Measurements from ENCODE around the gene LMAN1.

LMAN1 gene

DNA sequence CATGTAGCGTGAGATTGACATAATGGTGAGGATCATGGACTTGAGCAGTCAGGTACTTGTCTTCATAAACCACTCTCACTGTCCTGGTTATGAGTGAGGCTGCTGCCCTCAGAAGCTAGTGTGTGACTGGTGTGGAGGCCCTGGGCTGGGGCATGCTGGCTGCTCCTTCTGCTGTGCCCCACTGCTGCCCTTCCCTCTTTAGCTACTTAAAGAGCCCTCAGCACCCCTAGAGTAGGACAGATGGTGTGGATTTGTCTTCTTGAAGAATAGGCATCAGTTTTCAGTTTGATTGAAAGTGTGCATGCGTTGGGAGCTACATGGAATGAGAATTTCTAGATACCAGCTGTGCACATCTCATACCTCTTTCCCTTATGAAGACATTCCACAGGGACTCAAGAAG, 56.1 kb downstream of the LMAN1 start:
- CTCF ChIA-PET, result interaction anchor here (0.6 to 1.5 kb wide), 3 partner anchors 13 to 1802 kb away, joined by 3 to 8 read pairs (median 3); no protein-coding TSS in a partner anchor
- TF ChIP-seq, protein P1, sequence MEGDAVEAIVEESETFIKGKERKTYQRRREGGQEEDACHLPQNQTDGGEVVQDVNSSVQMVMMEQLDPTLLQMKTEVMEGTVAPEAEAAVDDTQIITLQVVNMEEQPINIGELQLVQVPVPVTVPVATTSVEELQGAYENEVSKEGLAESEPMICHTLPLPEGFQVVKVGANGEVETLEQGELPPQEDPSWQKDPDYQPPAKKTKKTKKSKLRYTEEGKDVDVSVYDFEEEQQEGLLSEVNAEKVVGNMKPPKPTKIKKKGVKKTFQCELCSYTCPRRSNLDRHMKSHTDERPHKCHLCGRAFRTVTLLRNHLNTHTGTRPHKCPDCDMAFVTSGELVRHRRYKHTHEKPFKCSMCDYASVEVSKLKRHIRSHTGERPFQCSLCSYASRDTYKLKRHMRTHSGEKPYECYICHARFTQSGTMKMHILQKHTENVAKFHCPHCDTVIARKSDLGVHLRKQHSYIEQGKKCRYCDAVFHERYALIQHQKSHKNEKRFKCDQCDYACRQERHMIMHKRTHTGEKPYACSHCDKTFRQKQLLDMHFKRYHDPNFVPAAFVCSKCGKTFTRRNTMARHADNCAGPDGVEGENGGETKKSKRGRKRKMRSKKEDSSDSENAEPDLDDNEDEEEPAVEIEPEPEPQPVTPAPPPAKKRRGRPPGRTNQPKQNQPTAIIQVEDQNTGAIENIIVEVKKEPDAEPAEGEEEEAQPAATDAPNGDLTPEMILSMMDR (conservative IDR thresholded peaks at IDR 0.05; ENCODE audit: low read depth), result no peak
- POLR2A ChIA-PET (ENCODE audit: low non-redundant PET), result no interaction called here
- no peak overlapping the region for H3K27ac ChIP-seq
- no peak for DNase-seq (ENCODE audit: low spot score)

DNA sequence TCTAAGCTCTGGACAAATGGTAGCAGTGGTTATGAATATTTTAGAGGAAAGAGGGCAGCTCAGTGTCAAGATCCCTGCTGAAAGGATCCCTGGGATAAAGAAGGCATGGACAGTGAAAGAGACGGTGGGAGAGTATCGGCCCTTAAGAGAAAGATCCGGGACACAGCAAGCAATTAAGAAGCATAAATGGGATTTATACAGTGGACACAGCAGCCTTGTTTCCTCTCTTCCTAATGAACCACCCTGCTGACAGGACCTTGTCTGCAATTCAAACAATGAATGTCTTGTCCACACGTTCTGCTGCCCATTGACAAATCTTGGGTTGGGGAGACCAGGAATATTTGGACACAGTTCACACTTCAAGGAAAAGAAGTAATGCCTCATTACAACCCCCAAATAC, 57.1 kb downstream of the LMAN1 start:
- ChIA-PET CTCF (no interaction called here), POLR2A (ENCODE audit: low non-redundant PET) (no interaction called here)
- TF ChIP-seq, protein P1 (conservative IDR thresholded peaks at IDR 0.05; ENCODE audit: low read depth), result no peak
- DNase-seq (ENCODE audit: low spot score), result no peak
- H3K27ac ChIP-seq, result no peak overlapping the region

DNA sequence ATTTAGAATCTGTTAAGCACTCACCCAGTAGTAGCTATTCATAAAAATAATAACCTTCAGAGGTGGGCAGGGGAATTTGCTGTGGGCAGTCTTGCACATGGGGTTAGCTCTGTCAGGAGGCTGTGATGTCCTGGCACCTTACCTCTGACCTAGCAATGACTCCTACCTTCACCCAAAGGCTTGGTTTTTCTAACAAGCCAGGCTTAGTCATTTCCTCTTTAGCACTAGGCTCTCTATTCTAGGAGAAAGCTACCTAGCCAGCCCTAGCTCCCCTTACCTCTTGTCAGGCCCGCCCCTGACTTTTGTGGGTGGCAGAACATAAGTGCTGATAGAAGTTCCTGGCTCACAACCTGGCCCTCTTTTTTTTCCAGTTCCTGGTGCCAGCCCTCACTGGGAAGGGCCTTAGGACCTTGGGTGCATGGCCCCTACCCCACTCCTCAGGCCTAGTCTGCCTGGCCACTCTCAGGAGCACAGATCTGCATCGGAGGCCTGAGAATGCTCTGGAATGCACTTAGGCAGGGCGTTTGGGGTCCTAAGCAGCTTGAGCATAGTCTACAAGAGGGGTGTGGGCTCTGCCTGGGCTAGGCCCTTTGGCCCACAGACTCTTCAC, 58.3 kb downstream of the LMAN1 start:
- POLR2A ChIA-PET (ENCODE audit: low non-redundant PET), result no interaction called here
- CTCF ChIA-PET, result interaction anchor here (1.2 kb wide), 1 partner anchor 22 kb away, joined by 3 read pairs; no protein-coding TSS in a partner anchor
- TF ChIP-seq, protein P1 (conservative IDR thresholded peaks at IDR 0.05; ENCODE audit: low read depth), result no peak
- no peak overlapping the region for H3K27ac ChIP-seq
- DNase-seq (ENCODE audit: low spot score), result peak; percentile 36

DNA sequence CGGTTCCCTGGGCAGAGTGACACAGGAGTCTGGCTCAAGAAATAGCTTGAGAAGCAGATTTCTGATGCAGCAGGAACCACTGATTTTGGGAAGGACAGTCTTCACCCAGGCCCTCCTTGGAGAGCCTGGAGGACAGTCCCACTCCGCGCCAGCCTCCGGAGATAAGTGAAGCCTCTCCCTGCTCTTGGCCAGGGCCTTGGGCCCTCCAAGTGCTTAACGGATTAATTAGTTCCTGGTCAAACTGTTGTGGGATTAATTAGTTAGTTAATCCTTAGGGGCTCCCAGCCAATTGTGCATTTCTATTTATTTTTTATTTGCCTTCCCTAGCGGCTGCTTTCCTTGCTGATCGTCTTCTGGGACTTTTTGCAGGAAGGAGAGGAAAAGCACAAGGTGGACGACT, 60.2 kb downstream of the LMAN1 start:
- POLR2A ChIA-PET (ENCODE audit: low non-redundant PET), result no interaction called here
- H3K27ac ChIP-seq, result no peak overlapping the region
- no peak for DNase-seq (ENCODE audit: low spot score)
- TF ChIP-seq, protein P1 (conservative IDR thresholded peaks at IDR 0.05; ENCODE audit: low read depth), result no peak
- CTCF ChIA-PET, result no interaction called here

DNA sequence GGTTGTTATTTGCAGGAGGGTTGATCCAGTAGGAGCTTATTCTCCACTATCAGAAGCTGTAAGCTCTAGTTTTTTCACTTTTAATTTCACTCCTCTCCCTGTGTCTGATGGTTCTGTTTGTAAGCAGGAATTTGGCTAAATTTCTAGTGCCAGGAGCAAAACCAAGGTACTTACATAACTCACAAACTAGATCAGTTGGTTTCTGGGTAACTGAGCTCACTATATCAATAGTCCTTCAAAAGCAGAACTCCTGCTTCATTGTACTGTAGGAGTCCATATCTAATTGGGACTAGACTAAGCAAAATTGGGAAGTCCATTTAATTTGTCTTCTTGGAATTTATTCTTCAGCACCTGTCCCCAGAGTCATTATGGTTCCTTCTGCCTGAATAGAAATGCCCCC, 65.7 kb downstream of the LMAN1 start:
- ChIA-PET CTCF (no interaction called here), POLR2A (ENCODE audit: low non-redundant PET) (no interaction called here)
- H3K27ac ChIP-seq, result no peak overlapping the region
- TF ChIP-seq, protein P1 (conservative IDR thresholded peaks at IDR 0.05; ENCODE audit: low read depth), result no peak
- DNase-seq (ENCODE audit: low spot score), result no peak

DNA sequence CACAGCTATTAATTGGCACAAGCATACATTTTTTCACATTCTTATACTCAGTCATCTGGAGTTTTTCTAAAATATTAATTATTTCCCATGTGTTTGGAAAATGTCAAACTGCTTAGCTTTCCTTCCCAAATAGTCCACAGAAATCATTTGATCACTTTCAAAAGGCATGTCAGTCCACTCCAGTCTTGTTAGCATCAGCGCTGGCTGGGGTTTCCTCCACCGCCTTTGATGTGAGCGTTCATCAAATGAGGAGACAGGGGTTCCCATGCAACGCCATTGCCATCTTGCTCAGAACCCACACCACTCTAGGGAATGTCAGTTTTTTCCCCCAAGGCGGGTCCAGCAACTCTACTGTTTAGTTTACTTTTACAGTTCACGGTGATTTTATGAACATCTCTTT, 72.7 kb downstream of the LMAN1 start:
- ChIA-PET CTCF (no interaction called here), POLR2A (ENCODE audit: low non-redundant PET) (no interaction called here)
- TF ChIP-seq, protein P1 (conservative IDR thresholded peaks at IDR 0.05; ENCODE audit: low read depth), result no peak
- no peak overlapping the region for H3K27ac ChIP-seq
- DNase-seq (ENCODE audit: low spot score), result no peak
